OCI-LY1 (cell line): Measurements from ENCODE around the gene SPOP.

Experiments used
- H2AFZ ChIP-seq: fragments of 200-600 bp; sonication (generic), shearing (Covaris generic); 2 replicates; pipeline ENCODE4 v1.6.0; 2014; ENCODE audit warnings: antibody characterized with exemption, mild to moderate bottlenecking, low read length
- H3F3A ChIP-seq: fragments of 200-600 bp; sonication (generic), shearing (Covaris generic); 2 replicates; pipeline ENCODE4 v1.6.0; 2014; ENCODE audit warnings: mild to moderate bottlenecking, antibody characterized with exemption, low read length, moderate library complexity; ENCODE audit not compliant: insufficient read depth
- H3K27ac ChIP-seq: fragments of 200-600 bp; sonication (generic); 2 replicates; pipeline ENCODE4 v1.5.1; 2014; ENCODE audit warnings: low read length, mixed run types, mild to moderate bottlenecking, low read depth; ENCODE audit not compliant: poor library complexity, severe bottlenecking
- H3K27me3 ChIP-seq: fragments of 200-600 bp; sonication (generic); 2 replicates; pipeline ENCODE4 v1.6.0; 2014; ENCODE audit warnings: antibody characterized with exemption, mild to moderate bottlenecking, low read length, moderate library complexity; ENCODE audit not compliant: insufficient read depth
- H3K36me3 ChIP-seq: fragments of 200-600 bp; sonication (generic); 2 replicates; pipeline ENCODE4 v1.6.1; 2014; ENCODE audit warnings: mild to moderate bottlenecking, antibody characterized with exemption, low read length, moderate library complexity, mixed read lengths; ENCODE audit not compliant: insufficient read depth
- H3K4me1 ChIP-seq: fragments of 200-600 bp; sonication (generic); 2 replicates; pipeline ENCODE4 v1.5.1; 2014; ENCODE audit warnings: mild to moderate bottlenecking, low read length, moderate library complexity; ENCODE audit not compliant: insufficient read depth, severe bottlenecking
- H3K4me2 ChIP-seq: fragments of 200-600 bp; sonication (generic), shearing (Covaris generic); 2 replicates; pipeline ENCODE4 v1.6.1; 2014; ENCODE audit warnings: low read length
- H3K4me3 ChIP-seq: fragments of 200-600 bp; sonication (generic); 2 replicates; pipeline ENCODE4 v1.5.1; 2014; ENCODE audit warnings: low read length, low read depth, mild to moderate bottlenecking, mixed read lengths; ENCODE audit not compliant: poor library complexity, severe bottlenecking
- H3K79me2 ChIP-seq: fragments of 200-600 bp; shearing (Covaris generic); 2 replicates; pipeline ENCODE4 v1.6.1; 2016; ENCODE audit warnings: mixed run types, low read length, mixed read lengths; ENCODE audit not compliant: insufficient read depth
- H3K9ac ChIP-seq: fragments of 200-600 bp; sonication (generic), shearing (Covaris generic); 2 replicates; pipeline ENCODE4 v1.6.1; 2014; ENCODE audit warnings: mild to moderate bottlenecking, low read length, mixed read lengths
- H3K9me2 ChIP-seq: fragments of 200-600 bp; sonication (generic), shearing (Covaris generic); 2 replicates; pipeline ENCODE4 v1.6.1; 2014; ENCODE audit warnings: low read depth, mild to moderate bottlenecking, low read length, mixed read lengths
- H3K9me3 ChIP-seq: fragments of 200-600 bp; shearing (Covaris generic); 2 replicates; pipeline ENCODE4 v1.6.1; 2014; ENCODE audit warnings: low read length, mixed read lengths
- H4K20me1 ChIP-seq: fragments of 200-600 bp; sonication (generic), shearing (Covaris generic); 2 replicates; pipeline ENCODE4 v1.6.0; 2016; ENCODE audit warnings: mild to moderate bottlenecking, low read length; ENCODE audit not compliant: insufficient read depth
- CTCF ChIP-seq: fragments of 200-600 bp; sonication (generic), shearing (Covaris generic); IDR thresholded peaks from 2 replicates; pipeline ENCODE4 v1.5.1; 2017; ENCODE audit warnings: mild to moderate bottlenecking, antibody characterized with exemption, low read length, moderate library complexity, mixed read lengths
- EZH2 ChIP-seq: fragments of 200-600 bp; sonication (generic), shearing (Covaris generic); IDR thresholded peaks from 2 replicates; pipeline ENCODE4 v1.8.0; 2017; ENCODE audit warnings: borderline replicate concordance, mixed run types, mild to moderate bottlenecking, antibody characterized with exemption, low read length, moderate library complexity, mixed read lengths

Gene SPOP

GRCh38 chr17:49629447-49629846 is 48.5 kb downstream of the SPOP start:
- Histone ChIP-seq H3K9ac (no peak overlapping the region), H3K4me1 (no peaks in the 10 kb centered on the region), H3K9me3 (no peaks in the 10 kb centered on the region), H3K4me3 (no peak overlapping the region), H3K27me3 (no peaks in the 10 kb centered on the region), H3K4me2 (no peak overlapping the region), H3F3A (no peaks in the 10 kb centered on the region), H2AFZ (no peak overlapping the region), H4K20me1 (no peaks in the 10 kb centered on the region), H3K27ac (no peak overlapping the region), H3K36me3 (peaks cover 10% of the 10 kb centered on the region; the same call in 1 of the 2 replicates), H3K9me2 (no peaks in the 10 kb centered on the region), H3K79me2 (0 out of 2 replicates have a peak, but pooled peaks cover 13% of the 10 kb centered on the region)
- TF ChIP-seq EZH2: no peak
- no peak for TF ChIP-seq CTCF

- Histone ChIP-seq H3K9me3 (no peaks in the 10 kb centered on the region), H3K79me2 (0 out of 2 replicates have a peak, but pooled peaks cover 7% of the 10 kb centered on the region), H3K4me3 (no peak overlapping the region), H2AFZ (no peak overlapping the region), H4K20me1 (no peaks in the 10 kb centered on the region), H3K9me2 (no peaks in the 10 kb centered on the region), H3K4me2 (no peak overlapping the region), H3K9ac (no peak overlapping the region), H3K4me1 (no peaks in the 10 kb centered on the region), H3K36me3 (peaks cover 23% of the 10 kb centered on the region), H3K27ac (no peak overlapping the region), H3F3A (no peaks in the 10 kb centered on the region), H3K27me3 (no peaks in the 10 kb centered on the region)
- TF ChIP-seq EZH2 (no peak), CTCF (no peak)
Observed at GRCh38 chr17:49624896-49625295, 53.0 kb downstream of the SPOP start.

- Histone ChIP-seq H3K79me2 (0 out of 2 replicates have a peak, but pooled peaks cover 7% of the 10 kb centered on the region), H3K9me3 (no peaks in the 10 kb centered on the region), H3F3A (no peaks in the 10 kb centered on the region), H3K9ac (no peak overlapping the region), H4K20me1 (no peaks in the 10 kb centered on the region), H3K4me1 (no peaks in the 10 kb centered on the region), H3K36me3 (peaks cover 44% of the 10 kb centered on the region), H2AFZ (no peak overlapping the region), H3K27me3 (no peaks in the 10 kb centered on the region), H3K4me3 (no peak overlapping the region), H3K4me2 (no peak overlapping the region), H3K27ac (no peak overlapping the region), H3K9me2 (no peaks in the 10 kb centered on the region)
- TF ChIP-seq EZH2 (no peak), CTCF (no peak)
Observed at GRCh38 chr17:49621946-49622529, 55.9 kb downstream of the SPOP start.
